MM.1S (cell line): ENCODE results near the gene TGFB1I1.

Experiments used
- EZH2 ChIP-seq: fragments of 300-600 bp; sonication (generic); optimal IDR thresholded peaks from 2 replicates; pipeline ENCODE3; 2017; ENCODE audit warnings: low read depth, mild to moderate bottlenecking, antibody characterized with exemption, low read length, mixed read lengths
- EZH2phosphoT487 ChIP-seq: fragments of 300-600 bp; sonication (generic); IDR thresholded peaks from 2 replicates; pipeline ENCODE4 v1.6.1; 2018; ENCODE audit warnings: antibody characterized with exemption, low read length
- TF ChIP-seq, protein P1 (sequence below): fragments of 300-600 bp; sonication (generic); IDR thresholded peaks from 2 replicates; pipeline ENCODE4 v1.5.1; 2016; ENCODE audit warnings: antibody characterized with exemption, low read length, mixed read lengths

DNA sequence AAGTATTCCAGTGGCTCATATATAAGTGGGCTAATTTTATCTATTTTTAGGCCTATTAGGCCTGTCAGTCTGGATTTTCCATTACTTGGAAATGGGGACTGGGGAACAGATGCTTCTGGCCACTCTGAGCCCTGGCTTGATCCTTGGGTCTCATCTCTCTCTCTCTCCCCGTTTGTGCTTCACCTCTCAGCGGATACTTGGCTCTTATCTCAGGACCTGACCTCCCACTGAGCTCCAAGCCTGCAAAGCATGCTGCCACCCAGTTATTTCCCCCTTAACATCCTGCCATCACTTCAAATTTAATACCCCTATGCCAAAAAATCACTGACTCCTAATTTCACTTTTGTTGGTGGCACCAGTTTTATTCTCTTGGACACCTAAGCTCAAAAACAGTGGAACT, 33.5 kb upstream of the TGFB1I1 start:
- TF ChIP-seq, protein P1, sequence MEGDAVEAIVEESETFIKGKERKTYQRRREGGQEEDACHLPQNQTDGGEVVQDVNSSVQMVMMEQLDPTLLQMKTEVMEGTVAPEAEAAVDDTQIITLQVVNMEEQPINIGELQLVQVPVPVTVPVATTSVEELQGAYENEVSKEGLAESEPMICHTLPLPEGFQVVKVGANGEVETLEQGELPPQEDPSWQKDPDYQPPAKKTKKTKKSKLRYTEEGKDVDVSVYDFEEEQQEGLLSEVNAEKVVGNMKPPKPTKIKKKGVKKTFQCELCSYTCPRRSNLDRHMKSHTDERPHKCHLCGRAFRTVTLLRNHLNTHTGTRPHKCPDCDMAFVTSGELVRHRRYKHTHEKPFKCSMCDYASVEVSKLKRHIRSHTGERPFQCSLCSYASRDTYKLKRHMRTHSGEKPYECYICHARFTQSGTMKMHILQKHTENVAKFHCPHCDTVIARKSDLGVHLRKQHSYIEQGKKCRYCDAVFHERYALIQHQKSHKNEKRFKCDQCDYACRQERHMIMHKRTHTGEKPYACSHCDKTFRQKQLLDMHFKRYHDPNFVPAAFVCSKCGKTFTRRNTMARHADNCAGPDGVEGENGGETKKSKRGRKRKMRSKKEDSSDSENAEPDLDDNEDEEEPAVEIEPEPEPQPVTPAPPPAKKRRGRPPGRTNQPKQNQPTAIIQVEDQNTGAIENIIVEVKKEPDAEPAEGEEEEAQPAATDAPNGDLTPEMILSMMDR = no peak
- TF ChIP-seq EZH2phosphoT487 = no peak
- no peak for TF ChIP-seq EZH2
